Stimulated activated CD8-positive, alpha-beta memory T cell treated with anti-CD3 and anti-CD28 coated beads, Interleukin-12 subunit alpha, Interleukin-12 subunit beta, amount 100 ng/mL, for 4 hours (primary cell): ENCODE results near the gene RUNX3.

ENCODE experiments used
- DNase-seq: peaks from one replicate; pipeline ENCODE4 v3.0.0-alpha.2; 2020; ENCODE audit warnings: low read depth

Gene RUNX3

DNA sequence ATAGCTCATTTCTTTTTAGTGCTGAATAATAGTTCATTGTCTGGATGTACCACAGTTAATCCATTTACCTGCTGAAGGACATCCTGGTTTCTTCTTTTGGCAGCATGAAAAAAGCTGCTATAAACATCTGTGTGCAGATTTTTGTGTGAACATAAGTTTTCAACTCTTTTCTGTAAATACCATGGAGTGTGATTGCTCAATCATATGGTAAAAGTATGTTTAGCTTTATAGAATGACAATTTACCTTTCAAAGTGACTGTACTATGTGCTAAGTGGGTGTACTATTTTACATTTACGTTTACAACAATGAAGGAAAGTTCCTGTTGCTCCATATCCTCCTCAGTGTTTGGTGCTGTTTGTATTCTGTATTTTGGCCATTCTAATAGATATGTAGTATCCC is 49.0 kb downstream of the RUNX3 start:
- DNase-seq: no peak

DNA sequence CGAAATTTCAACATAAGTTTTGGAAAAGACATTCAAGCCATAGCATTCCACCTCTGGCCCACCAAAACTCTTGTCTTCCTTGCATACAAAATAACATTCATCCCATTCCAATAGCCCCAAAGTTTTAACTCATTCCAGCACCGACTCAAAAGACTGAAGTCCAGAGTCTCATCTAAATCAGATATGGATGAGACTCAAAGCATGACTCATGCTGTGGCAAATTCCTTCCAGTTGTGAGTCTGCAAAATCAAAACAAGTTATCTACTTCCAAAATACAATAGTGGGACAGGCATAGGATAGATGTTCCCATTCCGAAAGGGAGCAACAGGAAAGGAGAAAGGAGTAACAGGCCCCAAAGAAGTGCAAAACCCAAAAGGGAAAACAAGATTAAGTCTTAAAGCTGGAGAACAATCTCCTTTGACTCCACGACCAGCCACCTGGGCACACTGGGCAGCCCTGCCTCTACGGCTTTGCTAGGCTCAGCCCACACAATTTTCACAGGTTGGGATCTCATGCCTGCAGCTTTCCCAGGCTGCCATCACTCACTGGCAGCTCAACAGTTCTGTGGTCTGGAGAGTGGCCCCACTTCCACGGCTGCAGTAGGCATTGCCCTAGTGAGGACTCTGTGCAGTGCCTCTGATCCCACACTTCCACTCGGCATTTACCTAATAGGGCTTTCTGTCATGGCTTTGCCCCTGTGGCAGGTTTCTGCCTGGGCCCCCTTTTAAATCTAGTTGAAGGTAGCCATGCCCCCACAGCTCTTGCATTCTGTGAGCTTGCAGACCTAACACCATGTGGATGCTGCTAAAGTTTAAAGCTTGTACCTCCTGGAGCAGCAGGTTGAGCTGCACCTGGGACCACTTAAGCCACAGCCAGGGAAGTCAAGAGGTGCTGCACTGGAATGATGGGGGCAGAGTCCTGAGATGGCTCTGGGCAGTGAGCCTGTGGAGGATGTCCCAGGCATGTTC is 51.0 kb downstream of the RUNX3 start:
- DNase-seq: no peak

DNA sequence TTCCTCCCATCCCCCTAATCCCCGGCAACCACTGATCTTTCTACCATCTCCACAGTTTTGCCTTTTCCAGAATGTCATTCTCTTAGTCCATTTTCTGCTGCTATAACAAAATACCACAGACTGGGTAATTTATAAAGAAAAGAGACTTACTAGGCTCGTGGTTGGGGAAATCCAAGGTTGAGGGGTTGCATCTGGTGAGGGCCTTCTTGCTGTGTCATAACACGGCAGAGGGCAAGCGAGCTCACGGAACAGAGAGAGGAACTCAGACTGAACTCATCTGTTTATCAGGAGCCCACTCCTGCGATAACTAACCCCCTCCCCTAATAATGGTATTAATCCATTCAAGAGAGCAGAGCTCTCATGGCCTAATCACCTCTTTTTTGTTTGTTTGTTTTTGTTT is 52.0 kb downstream of the RUNX3 start:
- no peak for DNase-seq

DNA sequence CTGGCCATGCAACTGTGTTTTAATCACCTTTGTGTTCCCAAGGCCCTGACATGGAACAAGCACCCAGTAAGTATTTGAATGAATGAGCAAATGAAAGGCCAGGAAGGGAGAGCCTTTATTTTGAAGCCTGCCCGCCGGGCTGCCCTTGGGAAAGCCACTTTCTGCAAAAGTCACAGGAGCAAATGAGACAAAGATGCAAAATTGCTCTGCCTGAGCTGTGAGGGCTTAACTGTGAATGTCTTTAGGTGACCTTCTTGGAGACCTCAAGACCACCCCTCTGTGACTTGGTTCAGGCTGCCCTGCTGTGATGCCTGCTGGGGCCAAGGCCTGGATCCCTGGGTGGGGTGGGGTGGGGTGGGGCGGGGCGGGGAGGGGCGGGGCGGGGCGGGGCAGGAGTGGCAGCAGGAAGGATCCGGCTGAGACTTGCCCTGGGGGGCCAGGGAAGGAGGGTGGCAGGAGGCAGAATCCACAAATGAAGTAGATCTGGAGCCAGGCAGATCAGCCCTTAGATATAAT is 54.0 kb downstream of the RUNX3 start:
- DNase-seq: no peak

DNA sequence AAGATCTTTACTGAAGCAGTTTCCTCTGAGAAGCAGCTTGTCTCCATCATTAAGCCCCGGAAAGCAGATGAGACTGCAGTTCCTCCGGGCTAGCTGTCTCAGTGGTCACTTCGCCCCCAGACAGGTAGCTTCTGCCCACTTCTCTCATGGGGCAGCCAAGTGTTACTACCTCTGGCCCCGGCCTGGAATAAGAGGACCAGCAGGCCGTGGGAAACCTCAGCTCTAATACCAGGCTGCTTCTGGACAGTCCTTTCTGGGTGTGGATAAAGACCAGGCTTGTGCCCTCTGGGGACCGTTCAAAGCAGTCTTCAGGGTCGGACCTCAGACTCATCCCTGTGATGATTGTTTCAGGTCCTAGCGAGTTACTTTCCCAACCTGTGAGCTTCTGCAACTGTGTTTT is 54.8 kb downstream of the RUNX3 start:
- DNase-seq: no peak

DNA sequence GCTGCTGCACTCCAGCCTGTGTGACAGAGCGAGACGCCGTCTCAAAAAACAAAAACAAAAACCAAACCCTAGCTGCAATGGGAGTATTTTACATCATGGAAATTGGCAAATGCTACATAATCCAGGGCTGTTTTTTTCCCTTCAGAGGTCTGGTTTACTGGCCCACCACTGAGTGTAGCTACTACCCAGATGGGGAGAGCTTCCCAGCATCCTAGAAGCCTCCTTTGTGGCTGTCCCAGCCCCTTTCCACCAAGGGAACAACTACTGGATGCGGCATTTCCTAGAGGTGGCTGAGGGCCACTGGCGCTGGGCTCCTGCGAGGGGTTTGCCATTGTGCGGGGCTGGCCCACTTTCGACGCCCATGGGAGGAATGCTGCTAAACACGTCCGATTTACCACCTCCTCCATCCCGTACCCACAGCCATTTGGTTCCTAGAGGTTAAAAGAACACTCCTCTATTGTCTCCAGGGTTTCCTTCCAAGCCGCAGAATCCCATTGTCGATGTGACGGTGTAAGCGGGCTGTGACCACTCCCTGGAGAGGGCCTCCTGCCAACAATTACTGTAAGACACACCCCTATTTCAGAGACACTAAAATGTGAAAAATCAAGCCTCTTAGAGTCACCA is 55.4 kb downstream of the RUNX3 start:
- DNase-seq: no peak

DNA sequence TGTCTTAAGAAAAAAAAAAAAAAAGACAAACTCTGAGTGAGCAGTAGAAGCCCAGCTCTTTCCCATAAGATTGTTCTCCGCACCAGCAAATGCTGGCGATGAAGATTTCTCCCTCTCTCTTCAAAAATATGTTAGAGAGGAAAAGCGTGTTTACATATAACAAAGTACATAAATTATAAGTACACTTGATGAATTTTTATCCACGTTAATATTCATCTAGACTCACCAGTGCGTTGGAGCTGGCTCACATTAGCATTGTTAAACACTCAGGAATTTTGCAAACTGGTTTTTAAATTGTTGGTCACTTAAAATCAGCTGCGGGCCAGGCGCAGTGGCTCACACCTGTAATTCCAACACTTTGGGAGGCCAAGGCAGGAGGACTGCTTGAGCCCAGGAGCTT is 56.0 kb downstream of the RUNX3 start:
- DNase-seq: no peak

DNA sequence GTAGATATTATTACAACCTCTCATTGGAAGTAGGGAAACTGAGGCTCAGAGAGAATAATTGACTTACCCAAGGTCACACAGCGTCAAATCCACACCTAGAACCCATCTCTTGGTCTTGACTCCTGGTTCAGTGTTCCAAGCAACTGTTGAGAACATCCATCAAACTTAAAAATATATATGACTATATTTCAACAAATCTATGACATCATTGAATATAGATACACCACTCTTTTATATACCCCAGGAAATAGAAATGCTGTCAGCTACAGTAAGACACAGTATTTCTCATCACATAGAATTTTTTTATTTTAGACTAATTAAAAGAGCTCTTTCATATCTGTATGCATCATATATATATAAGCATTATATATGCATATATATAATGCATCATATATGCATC is 56.9 kb downstream of the RUNX3 start:
- DNase-seq: no peak

DNA sequence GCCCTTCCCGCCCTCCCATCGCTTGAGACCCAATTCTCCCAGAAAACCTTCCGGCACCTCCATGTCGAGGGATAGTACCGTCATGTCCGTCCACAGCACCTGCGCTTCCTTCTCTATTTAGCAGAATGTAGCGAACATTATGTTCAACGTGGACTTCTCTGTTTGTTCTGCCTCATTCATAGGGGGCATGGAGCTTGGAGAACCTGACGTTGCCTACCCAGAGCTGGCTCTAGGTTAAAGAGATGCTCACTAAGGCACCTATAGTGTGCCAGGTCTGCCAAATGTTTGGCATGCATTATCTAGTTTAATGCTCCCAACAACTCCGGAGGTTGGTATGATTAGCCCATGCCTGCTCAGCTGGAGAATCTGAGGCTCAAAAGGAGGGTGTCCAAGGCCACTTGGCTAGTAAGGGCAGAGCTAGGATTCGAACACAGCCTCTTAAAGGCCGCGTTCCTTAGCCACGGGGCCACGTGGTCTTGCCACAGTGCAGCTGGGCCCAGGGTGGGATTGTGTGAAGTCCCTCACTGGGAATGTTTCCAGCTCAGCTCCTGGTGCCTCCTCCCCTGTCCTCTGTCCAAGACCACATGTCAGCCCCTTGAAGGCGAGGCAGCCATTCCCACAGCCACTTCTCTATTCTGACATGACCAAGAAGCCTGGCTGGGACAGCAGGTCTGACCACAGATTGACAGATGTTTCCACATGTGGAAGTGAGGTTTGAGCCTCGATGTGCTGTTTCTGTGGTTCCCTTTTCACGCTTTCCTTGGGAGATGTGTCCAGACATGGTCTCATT is 57.8 kb downstream of the RUNX3 start:
- no peak for DNase-seq

DNA sequence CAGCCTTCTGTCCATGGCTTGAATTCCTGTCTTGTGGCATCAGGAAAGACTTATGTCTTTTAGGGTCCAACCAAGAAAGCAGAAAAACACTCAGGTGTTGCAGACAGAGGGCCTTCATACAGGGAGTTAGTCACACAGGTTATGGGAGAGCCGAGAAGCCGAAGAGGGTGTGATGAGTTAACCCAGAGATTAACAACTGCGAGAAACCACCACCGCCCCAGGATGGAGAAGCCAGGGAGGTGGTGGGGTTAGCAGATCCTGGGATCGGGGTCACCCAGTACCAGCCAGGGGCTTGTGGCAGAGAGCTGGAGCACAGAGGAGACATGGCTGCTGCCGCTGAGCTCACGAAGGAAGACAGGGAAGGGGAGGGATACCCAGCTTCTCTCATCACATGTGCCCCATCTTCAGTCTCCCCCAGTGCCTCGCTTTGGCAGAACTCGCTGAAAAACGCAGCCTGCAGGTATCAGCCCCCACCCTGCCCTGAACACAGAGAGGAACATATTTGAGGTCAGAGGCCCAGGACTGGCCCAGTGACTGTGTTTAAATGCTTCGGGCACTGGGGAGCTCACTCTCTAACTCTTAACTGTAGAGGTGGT is 58.7 kb downstream of the RUNX3 start:
- no peak for DNase-seq

DNA sequence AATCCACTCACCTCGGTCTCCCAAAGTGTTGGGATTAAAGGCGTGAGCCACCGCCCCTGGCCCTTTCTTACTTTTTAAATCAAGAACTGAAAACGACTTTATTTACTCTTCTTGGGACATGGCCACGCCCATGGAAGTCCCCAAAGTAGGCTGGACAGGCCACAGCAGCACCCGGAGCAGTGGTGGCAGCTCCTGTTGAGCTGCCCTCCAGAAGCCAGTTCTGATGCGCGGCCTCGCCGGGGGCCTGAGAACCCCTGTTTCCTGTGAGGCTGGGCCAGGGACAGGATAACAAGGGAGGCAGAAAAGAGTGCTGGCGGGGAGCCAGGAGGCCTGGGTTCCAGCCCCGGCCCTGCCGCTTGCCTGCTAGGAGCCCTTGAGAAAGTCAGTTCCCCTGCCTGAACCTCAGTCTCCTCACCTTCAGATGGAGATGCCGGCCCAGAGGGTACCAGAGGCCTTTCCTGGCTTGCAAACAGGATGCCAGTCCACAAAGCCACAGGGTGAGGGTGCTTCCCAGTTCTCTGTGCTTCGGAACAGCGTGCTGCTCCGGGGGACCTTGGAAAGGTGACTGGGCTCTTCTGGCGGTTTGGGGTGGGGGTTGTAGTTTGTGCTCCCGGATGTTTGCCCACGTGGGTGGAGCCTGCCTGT is 59.4 kb downstream of the RUNX3 start:
- no peak for DNase-seq

DNA sequence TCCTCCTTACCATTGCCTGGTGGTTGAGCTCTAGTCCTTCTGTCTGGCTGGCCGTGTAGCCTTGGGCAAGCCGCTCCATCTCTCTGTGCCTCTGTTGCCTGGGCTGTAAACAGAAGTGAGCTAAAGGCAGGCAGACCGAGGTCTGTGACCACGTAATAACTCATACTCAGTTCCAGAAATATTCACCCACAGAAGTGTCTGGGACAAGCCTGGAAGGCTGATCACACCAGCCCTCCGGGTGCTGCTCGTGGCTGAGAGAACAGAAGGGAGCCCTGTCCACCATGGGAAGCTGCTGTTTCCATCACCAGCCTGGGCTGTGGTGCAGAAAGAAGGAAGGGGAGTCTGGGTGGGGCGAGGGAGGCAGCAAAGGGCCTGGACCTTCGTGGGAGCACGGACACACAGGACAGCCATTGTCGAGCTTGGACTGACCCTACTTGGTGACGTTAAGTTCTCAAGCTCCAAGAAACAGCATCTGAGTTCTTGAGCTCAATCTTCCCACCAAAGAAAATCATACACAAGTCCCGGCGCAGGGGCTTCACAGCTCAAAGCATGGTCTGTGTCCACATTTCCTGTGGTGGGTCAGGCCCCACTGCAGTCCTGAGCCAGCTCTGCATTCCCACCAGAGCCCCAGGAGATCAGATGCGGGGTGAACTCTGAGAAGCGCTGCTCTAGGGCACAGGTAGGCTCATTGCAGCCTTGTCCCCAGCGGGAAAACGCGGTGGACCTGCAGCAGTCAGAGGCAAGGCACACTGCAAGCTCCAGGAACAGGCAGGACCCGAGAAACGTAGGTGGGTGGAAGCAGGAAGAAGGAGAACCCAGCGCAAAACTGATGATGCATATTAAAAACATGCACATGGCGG is 61.8 kb downstream of the RUNX3 start:
- no peak for DNase-seq

DNA sequence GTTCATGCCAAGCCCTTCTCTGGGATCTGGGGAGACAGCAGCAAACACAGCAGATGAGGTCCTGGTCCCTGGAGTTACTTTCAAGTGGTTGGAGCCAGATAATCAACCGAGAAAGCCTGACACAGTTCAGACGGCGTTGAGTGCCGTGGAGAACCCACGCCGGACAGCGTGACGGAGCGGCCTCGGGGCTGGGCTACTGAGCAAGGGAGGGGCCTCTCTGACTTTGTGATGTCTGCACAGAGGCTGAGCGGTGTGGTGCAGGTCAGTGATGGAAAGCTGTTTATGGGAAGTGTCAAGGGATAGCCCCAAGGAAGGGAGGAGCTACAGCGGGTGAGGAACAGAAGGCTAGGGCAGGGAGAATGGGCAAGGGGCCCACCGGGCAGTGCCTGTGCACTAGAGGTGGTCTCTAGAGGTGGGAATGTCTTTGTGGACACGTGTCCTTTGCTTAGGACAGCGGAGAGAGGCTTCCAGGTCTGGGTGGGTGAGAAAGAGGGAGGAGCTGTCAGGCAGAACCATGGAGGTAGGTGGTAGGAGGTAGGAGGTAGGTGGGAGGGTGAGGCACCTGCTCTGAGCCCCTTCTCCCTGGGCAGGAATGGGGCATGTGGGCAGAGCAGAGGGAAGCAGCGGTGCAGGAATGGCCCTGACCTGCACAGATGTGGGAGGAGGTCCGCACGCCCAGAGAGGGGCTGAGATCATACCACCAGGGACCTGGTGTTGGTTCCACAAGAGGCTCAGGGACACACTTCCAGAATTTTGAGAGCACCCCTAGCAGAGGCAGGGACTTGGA is 62.8 kb downstream of the RUNX3 start:
- no peak for DNase-seq

DNA sequence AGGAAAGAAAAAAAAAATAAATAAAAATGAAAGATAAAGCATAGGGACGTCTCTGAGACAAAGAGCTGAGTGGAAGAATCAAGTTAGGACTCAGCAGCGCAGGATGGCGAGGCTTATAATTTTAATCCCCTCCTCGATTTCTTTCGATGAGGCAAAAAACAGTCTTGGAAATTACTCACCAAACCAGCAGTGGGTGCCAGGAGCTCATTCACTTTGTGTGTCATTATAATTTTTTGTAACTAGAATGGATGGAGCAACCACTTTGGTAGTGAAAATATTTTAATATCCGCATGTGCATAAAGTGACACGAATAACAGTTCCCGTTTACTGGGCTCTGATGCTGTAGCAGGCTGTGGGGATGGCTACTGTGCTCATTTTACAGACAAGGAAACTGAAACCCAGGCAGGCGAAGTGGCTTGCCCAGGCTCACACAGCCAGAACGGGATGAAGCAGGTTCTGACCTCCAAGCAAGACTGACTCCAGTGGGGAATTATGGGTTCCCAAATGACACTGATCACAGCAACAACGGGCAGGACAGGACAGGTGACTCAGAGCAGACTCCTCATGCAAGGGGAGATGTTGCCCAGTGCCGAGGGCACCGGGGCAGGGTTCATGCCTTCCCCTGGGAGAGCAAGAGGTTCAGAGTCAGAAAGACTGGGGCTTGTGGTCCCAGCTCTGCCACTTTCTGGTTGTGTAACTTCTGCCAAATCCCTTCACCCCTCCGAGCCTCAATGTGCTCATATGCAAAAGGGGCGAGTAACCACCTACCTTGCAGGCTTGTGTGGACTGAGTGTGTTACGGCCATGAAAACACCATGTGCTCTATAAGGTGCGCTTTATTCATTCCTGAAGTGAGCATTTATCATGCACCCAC is 63.6 kb downstream of the RUNX3 start:
- DNase-seq: no peak

DNA sequence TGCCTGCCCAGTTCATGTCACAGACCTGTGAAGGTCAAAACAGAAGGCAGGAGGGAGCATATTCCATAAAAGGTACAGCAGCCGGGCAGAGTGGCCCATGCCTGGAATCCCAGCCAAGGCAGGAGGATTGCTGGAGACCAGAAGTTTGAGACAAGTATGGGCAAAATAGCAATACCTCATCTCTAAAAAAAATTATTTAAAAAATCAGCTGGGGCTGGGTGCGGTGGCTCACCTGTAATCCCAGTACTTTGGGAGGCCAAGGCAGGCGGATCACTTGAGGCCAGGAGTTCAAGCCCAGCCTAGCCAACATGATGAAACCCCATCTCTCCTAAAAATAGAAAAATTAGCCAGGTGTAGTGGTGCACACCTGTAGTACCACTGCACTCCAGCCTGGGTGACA is 64.5 kb downstream of the RUNX3 start:
- no peak for DNase-seq

DNA sequence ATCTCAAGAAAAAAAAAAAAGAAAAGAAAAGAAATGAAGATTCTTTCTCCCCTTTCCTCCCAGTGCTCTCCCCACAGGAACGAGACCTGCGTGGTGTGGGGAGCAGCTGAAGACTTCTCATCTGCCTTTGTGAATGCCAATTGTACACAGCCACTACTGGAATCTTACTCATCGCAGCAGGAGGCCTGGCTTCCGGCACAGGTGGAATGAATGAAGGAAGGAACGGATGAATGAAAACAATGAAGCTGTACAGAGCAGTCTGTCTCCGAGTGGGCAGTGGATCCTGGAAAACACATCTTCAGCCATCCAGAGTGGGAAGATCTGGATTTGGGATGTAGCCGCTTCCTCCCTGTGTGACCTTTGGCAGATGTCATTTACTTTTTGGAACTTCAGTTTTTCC is 64.9 kb downstream of the RUNX3 start:
- no peak for DNase-seq

DNA sequence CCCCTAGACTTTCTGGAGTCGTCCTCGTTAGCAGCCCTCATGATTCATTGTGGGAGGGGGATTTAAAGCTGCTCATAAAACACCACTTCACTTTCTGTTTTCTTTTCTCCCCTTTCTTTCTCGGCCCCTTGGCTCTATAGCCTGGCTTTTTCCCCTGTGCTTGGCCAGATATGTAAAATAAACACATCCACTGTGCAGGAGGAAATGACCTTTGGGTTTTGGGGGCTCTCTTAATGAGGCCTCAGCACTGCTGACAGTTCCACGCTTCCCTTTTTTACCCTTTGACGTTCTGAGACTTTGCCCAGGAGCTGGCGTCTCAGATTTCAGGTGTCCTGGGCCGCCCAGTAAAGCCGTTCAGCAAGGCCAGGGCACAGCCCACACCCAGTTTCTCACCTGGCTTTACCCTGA is 65.7 kb downstream of the RUNX3 start:
- DNase-seq: no peak

DNA sequence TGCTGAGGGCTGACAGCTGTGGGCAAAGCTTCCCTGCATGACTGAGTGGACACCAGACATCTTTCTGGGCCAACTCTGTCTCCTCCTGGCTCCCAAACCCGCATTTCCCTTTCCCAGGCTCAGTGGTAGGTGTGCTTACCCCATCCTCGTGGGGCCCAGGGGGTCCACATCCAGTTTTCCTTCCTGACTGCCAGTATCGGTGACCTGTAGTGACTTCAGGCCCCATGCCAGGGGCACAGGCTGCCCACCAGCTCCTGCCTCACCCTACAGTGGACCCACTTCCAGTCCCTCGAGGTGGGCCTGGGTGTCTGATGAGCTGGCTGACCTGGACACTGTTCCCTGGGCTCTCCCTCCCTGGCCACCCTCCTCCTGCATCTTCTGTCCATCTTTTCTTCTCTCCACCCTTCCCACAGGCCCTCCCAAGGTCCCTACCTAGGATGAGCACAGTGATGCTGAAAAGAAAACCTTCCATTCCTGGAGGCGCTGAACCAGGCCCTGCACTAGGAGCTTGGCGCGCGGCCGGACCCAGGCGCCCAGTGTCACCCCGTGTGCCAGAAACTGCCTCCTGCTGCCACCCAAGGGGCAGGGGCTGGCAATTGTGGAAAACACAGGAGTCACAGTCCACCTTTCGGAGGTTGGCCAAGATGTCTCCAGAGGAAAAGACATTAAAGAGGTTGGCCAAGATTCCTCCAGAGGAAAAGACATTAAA is 67.1 kb downstream of the RUNX3 start:
- no peak for DNase-seq
